T follicular helper cell (primary cell): ENCODE data around the gene ZNF366.
"Not testable (repeated sequence)": the region's sequence is repeated elsewhere in the genome, so short reads cannot be mapped to it uniquely, and the experiment has no call there.

Experiments
- DNase-seq: peaks from one replicate; pipeline ENCODE4 v3.0.0-alpha.2; 2020; ENCODE audit warnings: low read depth

ZNF366 gene

GRCh38 chr5:72407541-72407940, 99.7 kb downstream of the ZNF366 start:
- no peak for DNase-seq

DNA sequence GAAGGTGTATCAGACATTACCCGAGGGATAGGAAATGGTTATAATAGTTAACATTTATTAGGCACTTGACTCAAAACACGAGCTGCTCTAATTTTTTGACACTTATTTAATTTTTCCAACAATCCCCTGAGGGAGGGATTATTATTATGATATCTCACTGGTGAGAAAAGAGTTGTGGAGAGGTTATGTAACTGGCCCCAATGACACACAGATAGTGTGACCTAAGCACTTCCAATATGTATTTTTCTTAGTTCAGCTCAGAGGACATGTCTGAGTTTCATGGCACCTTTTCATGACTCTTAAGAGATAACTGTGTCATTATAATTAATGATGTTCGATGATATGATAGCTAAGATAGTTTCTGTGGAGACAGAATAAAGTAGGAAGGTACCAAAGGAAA, 100.1 kb downstream of the ZNF366 start:
- DNase-seq = no peak

DNA sequence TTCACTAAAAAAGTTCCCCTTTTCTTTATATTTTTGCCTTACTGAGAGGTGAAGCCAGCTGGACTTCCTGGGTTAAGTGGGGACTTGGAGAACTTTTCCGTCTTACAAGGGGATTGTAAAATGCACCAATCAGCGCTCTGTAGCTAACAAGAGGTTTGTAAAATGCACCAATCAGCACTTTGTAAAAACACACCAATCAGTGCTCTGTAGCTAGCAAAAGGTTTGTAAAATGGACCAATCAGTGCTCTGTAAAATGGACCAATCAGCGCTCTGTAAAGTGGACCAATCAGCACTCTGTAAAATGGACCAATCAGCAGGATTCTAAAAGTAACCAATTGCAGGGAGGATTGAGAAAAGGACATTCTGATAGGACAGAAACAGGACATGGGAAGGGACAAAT, 102.4 kb downstream of the ZNF366 start:
- DNase-seq = not testable (repeated sequence)

DNA sequence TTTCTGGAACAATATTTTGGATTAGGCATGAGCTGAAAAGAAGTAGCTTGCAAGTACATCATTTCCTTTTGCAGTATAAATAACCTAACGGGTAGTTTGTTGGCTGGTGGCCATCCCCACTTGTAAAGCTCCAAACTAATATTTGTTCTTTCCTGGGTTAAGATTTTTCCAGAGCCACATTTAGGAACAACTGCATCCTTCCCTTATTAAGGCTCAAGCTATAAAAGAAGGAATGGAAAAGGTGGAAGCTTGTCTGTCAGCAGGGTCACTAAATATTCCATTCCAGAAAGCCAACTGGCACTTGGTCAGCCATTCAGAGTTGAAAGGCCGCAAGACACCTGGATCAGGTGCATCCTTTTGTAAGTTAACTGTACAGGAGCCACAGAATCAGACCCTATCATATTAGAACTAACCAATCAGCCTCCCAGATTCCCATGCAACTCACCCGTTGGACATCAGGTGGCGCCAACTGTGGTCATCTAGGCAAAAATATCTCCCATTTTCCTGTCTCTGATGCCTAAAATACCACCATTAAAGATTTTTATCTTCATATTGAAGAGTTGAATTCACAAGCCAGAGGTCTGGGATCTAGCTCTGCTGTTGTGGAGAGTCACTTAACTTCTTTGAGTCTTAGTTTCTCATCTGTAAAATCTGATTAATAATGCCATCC, 104.1 kb downstream of the ZNF366 start:
- DNase-seq = no peak

DNA sequence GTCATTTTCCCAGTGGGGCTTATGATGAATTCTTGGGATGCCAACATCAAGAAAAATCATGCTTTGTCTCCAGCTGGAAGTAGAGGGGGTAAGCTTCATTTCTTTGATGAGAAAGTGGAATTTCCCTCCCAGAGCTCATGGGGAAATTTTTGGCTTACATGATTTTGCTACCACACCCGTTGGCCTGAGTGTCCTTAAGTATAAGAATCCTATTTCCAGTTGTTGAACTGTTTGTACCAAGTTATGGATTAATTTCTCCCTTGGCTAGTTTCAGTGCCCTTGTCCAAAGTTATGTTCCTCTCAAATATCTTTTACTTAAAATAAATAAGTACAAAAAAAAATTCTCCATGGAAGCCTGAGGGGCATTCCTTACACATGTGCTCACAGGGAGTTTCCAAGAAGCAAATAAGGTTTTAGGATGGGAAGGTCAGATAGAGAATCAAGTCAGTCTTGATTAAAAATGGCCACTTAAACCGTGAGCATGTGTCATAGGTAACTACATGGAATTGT, 104.8 kb downstream of the ZNF366 start:
- DNase-seq = no peak

- no peak for DNase-seq
Observed at GRCh38 chr5:72400950-72401349, 106.3 kb downstream of the ZNF366 start.

GRCh38 chr5:72397836-72398235, 109.4 kb downstream of the ZNF366 start:
- no peak for DNase-seq

- DNase-seq = no peak
Observed at GRCh38 chr5:72394688-72395087, 112.5 kb downstream of the ZNF366 start.

GRCh38 chr5:72393052-72393451, 114.2 kb downstream of the ZNF366 start:
- DNase-seq = no peak
